ENCODE results near the gene RBMS2. TPM values are rescaled to one million over a fixed set of nuclear protein-coding genes. Genes with fewer than 3 reads are reported as not detected.

Gene RBMS2
- total and polyA plus RNA-seq, 2 donors (not counting 1 experiment from before 2014, with no cell fraction given), result 0.81 to 7.6 TPM

DNA sequence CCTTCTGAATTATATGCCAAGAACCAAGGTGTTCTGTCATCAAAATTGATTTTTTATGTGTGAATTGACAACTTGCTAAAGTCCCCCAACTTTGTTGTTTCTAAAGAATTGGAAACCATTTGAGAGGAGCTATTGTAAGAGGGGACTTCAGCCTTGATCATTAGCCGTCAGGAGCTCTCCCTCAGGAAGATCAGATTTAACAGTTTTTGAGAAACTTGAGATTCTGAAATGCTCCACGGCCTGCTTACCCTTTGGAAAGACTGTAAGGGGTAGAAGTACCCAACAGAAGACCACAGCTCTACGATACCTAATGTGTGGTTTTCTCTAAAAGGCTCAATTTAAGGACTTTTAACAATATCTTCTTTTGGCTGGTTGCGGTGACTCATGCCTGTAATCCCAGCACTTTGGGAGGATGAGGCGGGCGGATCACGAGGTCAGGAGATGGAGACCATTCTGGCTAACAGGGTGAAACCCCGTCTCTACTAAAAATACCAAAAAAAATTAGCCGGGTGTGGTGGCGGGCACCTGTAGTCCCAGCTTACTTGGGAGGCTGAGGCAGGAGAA is 57.4 kb downstream of the RBMS2 start:
- Histone ChIP-seq H3K9me3 (ENCODE audit: control extremely low read depth in 1 of 3, control insufficient read depth in 2 of 3, insufficient read depth in 1 of 3, low read length in 2 of 3) (no peaks in the 10 kb centered on the region), H3K4me1 (ENCODE audit: control insufficient read depth in 2 of 2, insufficient read depth in 2 of 2, low read length in 2 of 2) (no peaks in the 10 kb centered on the region), H4K20me1 (ENCODE audit: control insufficient read depth, insufficient read depth, low read length, poor library complexity, severe bottlenecking) (no peaks in the 10 kb centered on the region), H3K27ac (ENCODE audit: low read length in 2 of 2) (no peak overlapping the region), H3K4me2 (replicated peaks; ENCODE audit: low read depth, low read length, poor library complexity, severe bottlenecking) (no peak overlapping the region), H3K79me2 (ENCODE audit: control insufficient read depth, insufficient read depth, low read length) (no peaks in the 10 kb centered on the region), H3K9ac (ENCODE audit: low read length) (no peak overlapping the region), H3K27me3 (replicated peaks in 1 of 4; ENCODE audit: control extremely low read depth in 1 of 4, control insufficient read depth in 3 of 4, insufficient read depth in 4 of 4, low read length in 3 of 4) (no peaks in the 10 kb centered on the region), H3K4me3 (ENCODE audit: control extremely low read depth in 1 of 5, extremely low read depth in 1 of 5, insufficient read depth in 1 of 5, low read depth in 2 of 5, low read length in 4 of 5) (no peak overlapping the region), H2AFZ (ENCODE audit: insufficient read depth, low read depth, low read length, poor library complexity, severe bottlenecking) (no peak overlapping the region), H3K36me3 (replicated peaks in 1 of 2; ENCODE audit: control extremely low read depth in 1 of 2, control insufficient read depth in 1 of 2, extremely low read depth in 1 of 2, insufficient read depth in 2 of 2, low read length in 1 of 2) (no peaks in the 10 kb centered on the region)
- Mint-ChIP-seq H3K4me3 (no peak overlapping the region), H3K9me3 (ENCODE audit: insufficient read depth) (no peaks in the 10 kb centered on the region), H3K4me1 (no peaks in the 10 kb centered on the region), H3K27ac (no peak overlapping the region), H3K27me3 (no peaks in the 10 kb centered on the region)
- ATAC-seq (ENCODE audit: low read depth) (no peak), DNase-seq (no peak)
- POLR2A ChIA-PET, result no interaction called here
- CTCF ChIA-PET, result interaction anchor here (0.7 kb wide), 1 partner anchor 604 kb away, joined by 3 read pairs; no protein-coding TSS in a partner anchor
- intact Hi-C loops (cut with micrococcal nuclease), result no loop called here
- TF ChIP-seq, protein P1, sequence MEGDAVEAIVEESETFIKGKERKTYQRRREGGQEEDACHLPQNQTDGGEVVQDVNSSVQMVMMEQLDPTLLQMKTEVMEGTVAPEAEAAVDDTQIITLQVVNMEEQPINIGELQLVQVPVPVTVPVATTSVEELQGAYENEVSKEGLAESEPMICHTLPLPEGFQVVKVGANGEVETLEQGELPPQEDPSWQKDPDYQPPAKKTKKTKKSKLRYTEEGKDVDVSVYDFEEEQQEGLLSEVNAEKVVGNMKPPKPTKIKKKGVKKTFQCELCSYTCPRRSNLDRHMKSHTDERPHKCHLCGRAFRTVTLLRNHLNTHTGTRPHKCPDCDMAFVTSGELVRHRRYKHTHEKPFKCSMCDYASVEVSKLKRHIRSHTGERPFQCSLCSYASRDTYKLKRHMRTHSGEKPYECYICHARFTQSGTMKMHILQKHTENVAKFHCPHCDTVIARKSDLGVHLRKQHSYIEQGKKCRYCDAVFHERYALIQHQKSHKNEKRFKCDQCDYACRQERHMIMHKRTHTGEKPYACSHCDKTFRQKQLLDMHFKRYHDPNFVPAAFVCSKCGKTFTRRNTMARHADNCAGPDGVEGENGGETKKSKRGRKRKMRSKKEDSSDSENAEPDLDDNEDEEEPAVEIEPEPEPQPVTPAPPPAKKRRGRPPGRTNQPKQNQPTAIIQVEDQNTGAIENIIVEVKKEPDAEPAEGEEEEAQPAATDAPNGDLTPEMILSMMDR (IDR thresholded peaks at IDR 0.05), result no peak
- no peak for TF ChIP-seq EZH2 (IDR thresholded peaks at IDR 0.05; ENCODE audit: borderline replicate concordance, insufficient read depth, low read depth, low read length, poor library complexity, severe bottlenecking)
- WGBS (ENCODE audit: insufficient coverage), result 96% methylated on average over 4 of the region's 10 CpGs

DNA sequence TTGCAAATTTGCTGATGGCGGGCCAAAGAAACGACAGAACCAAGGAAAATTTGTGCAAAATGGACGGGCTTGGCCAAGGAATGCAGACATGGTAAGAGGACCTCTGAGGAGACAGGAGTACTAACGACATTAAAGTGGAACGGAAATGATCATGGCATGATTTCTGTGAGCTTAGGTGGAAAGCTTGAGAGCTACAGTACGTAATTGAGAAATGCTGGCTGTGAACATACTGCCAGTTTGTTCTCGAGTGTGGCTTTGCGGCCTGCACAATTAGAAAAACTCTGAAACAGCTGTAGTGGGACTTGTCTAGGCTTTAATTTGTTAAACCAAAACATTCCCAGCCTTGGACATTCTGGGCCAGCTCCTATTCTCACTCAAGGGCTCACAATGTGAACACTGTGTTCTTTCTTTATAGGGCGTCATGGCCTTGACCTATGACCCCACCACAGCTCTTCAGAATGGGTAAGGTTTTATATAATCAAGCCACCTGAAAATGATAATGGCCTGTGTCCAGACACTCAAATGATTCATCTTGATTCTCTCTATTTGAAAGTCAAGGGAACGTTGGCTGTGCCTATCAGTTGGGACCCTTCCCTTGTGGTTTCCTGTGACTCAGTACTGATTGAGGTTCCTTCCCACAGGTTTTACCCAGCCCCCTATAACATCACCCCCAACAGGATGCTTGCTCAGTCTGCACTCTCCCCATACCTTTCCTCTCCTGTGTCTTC is 60.0 kb downstream of the RBMS2 start:
- no peaks in the 10 kb centered on the region for H3K9me3 Mint-ChIP-seq (ENCODE audit: insufficient read depth)
- ChIA-PET POLR2A (no interaction called here), CTCF (interaction anchor here (1.1 to 2.2 kb wide), 4 partner anchors 9 to 67 kb away, joined by 4 to 12 read pairs (median 5); no protein-coding TSS in a partner anchor)
- no peak for ATAC-seq (ENCODE audit: low read depth)
- H3K9ac ChIP-seq (ENCODE audit: low read length), result no peak overlapping the region
- no peak overlapping the region for H3K4me2 ChIP-seq (replicated peaks; ENCODE audit: low read depth, low read length, poor library complexity, severe bottlenecking)
- H3K27me3 Mint-ChIP-seq, result no peaks in the 10 kb centered on the region
- no peak for TF ChIP-seq EZH2 (IDR thresholded peaks at IDR 0.05; ENCODE audit: borderline replicate concordance, insufficient read depth, low read depth, low read length, poor library complexity, severe bottlenecking)
- TF ChIP-seq, protein P1 (IDR thresholded peaks at IDR 0.05), result no peak
- no peaks in the 10 kb centered on the region for H3K4me1 Mint-ChIP-seq
- no peaks in the 10 kb centered on the region for H3K9me3 ChIP-seq (ENCODE audit: control extremely low read depth in 1 of 3, control insufficient read depth in 2 of 3, insufficient read depth in 1 of 3, low read length in 2 of 3)
- no peak for DNase-seq
- no peaks in the 10 kb centered on the region for H3K36me3 ChIP-seq (replicated peaks in 1 of 2; ENCODE audit: control extremely low read depth in 1 of 2, control insufficient read depth in 1 of 2, extremely low read depth in 1 of 2, insufficient read depth in 2 of 2, low read length in 1 of 2)
- H3K4me3 ChIP-seq (ENCODE audit: control extremely low read depth in 1 of 5, extremely low read depth in 1 of 5, insufficient read depth in 1 of 5, low read depth in 2 of 5, low read length in 4 of 5), result no peak overlapping the region
- H3K4me3 Mint-ChIP-seq, result no peak overlapping the region
- H3K4me1 ChIP-seq (ENCODE audit: control insufficient read depth in 2 of 2, insufficient read depth in 2 of 2, low read length in 2 of 2), result no peaks in the 10 kb centered on the region
- no peak overlapping the region for H3K27ac ChIP-seq (ENCODE audit: low read length in 2 of 2)
- no peak overlapping the region for H3K27ac Mint-ChIP-seq
- H3K79me2 ChIP-seq (ENCODE audit: control insufficient read depth, insufficient read depth, low read length), result no peaks in the 10 kb centered on the region
- no peak overlapping the region for H2AFZ ChIP-seq (ENCODE audit: insufficient read depth, low read depth, low read length, poor library complexity, severe bottlenecking)
- H4K20me1 ChIP-seq (ENCODE audit: control insufficient read depth, insufficient read depth, low read length, poor library complexity, severe bottlenecking), result no peaks in the 10 kb centered on the region
- WGBS (ENCODE audit: insufficient coverage), result 78% methylated on average over 8 of the region's 10 CpGs
- no peaks in the 10 kb centered on the region for H3K27me3 ChIP-seq (replicated peaks in 1 of 4; ENCODE audit: control extremely low read depth in 1 of 4, control insufficient read depth in 3 of 4, insufficient read depth in 4 of 4, low read length in 3 of 4)
- intact Hi-C loops (cut with micrococcal nuclease), result no loop called here
